A673 (cell line): ENCODE measurements around the gene LPP.

Experiments used
- CTCF ChIP-seq: fragments of 300-800, 200-600 bp; sonication (generic); conservative IDR thresholded peaks from 2 replicates; pipeline ENCODE4 v1.5.1; 2017; ENCODE audit warnings: low read depth, mild to moderate bottlenecking, antibody characterized with exemption, low read length, moderate library complexity, mixed read lengths
- EZH2 ChIP-seq: fragments of 200-600 bp; sonication (generic); IDR thresholded peaks from 2 replicates; pipeline ENCODE4 v1.6.1; 2017; ENCODE audit warnings: borderline replicate concordance, low read depth, mild to moderate bottlenecking, mixed read lengths, antibody characterized with exemption, low read length; ENCODE audit not compliant: poor library complexity, severe bottlenecking

- TF ChIP-seq CTCF (no peak), EZH2 (no peak)
Measured at GRCh38 chr3:188106887-188107830, 46.8 kb upstream of the LPP start.
